ENCODE results near the gene SLC26A2. TPM values are rescaled to one million over a fixed set of nuclear protein-coding genes. Genes with fewer than 3 reads are reported as not detected.
"Not testable (repeated sequence)": the region's sequence is repeated elsewhere in the genome, so short reads cannot be mapped to it uniquely, and the experiment has no call there.

Gene SLC26A2
- total and polyA plus RNA-seq, 2 experiments from 2014 or later, result 6.2 to 11.1 TPM

DNA sequence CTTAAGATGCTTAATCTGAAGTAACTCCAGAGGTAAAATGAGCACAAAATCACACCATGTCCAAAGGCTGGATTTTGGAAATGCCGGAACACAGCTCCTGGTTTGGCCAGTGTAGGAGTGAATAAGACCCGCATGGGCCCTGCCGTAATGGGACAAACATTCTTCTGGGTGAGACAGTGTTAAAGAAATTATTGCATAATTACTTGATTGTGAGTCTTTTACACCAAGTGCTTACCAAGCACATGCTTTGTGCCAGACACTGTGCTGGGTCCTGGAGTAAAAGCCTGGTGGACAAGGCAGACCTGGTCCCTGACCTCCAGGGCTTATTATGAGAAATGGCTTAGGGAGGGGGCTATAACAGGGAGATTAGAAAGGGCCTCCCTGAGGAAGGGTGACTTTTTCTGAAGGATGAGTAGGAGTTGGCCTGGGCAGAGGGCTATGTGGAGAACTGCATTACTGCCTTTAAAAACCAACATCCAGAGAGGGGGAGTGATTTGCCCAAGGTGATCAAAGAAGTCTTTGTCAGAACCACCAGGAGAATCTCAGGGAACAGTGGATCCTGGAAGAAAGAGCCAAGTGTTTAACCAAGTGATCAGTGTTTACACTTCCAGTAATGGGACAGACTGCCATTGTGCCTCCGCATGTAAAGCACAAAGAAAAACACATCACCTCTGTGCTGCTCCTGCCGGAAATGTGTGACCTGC, 19.5 kb upstream of the SLC26A2 start:
- H3K27me3 ChIP-seq (replicated peaks; ENCODE audit: insufficient read depth), result no peaks in the 10 kb centered on the region
- H3K9ac ChIP-seq, result no peak overlapping the region
- no peak for DNase-seq
- no peak overlapping the region for H2AFZ ChIP-seq
- TF ChIP-seq EZH2 (IDR thresholded peaks at IDR 0.05; ENCODE audit: insufficient read depth, poor library complexity, severe bottlenecking) (no peak), EZH2phosphoT487 (IDR thresholded peaks at IDR 0.05; ENCODE audit: insufficient read depth, low read depth) (no peak)
- no peaks in the 10 kb centered on the region for H3K9me3 ChIP-seq (ENCODE audit: low read depth)
- H3K9me2 ChIP-seq (ENCODE audit: insufficient read depth), result no peaks in the 10 kb centered on the region
- WGBS, 2 experiments (ENCODE audit: low coverage in 1 of 2, low lambda C conversion rate in 2 of 2, missing lambda C conversion rate in 2 of 2), result 94 to 95% methylated on average over 5 of the region's 5 CpGs
- no peak overlapping the region for H3K4me3 ChIP-seq
- H4K20me1 ChIP-seq (ENCODE audit: insufficient read depth), result no peaks in the 10 kb centered on the region
- H3K79me2 ChIP-seq (ENCODE audit: insufficient read depth), result no peaks in the 10 kb centered on the region
- H3K4me2 ChIP-seq (ENCODE audit: unreplicated experiment), result no peak overlapping the region
- peaks cover 31% of the 10 kb centered on the region for H3F3A ChIP-seq (ENCODE audit: insufficient read depth)
- in situ Hi-C loops (cut with MboI), result no loop called here
- H3K27ac ChIP-seq, result no peak overlapping the region
- no peaks in the 10 kb centered on the region for H3K36me3 ChIP-seq (ENCODE audit: low read depth)
- H3K4me1 ChIP-seq (ENCODE audit: insufficient read depth), result peaks cover 36% of the 10 kb centered on the region

GRCh38 chr5:149941795-149942194, 18.8 kb upstream of the SLC26A2 start:
- no peak for TF ChIP-seq EZH2phosphoT487 (IDR thresholded peaks at IDR 0.05; ENCODE audit: insufficient read depth, low read depth)
- TF ChIP-seq EZH2 (IDR thresholded peaks at IDR 0.05; ENCODE audit: insufficient read depth, poor library complexity, severe bottlenecking), result no peak
- Histone ChIP-seq H4K20me1 (ENCODE audit: insufficient read depth) (no peaks in the 10 kb centered on the region), H3K27ac (no peak overlapping the region), H3K4me2 (ENCODE audit: unreplicated experiment) (no peak overlapping the region), H3K9me2 (ENCODE audit: insufficient read depth) (no peaks in the 10 kb centered on the region), H3F3A (ENCODE audit: insufficient read depth) (peaks cover 31% of the 10 kb centered on the region), H3K4me1 (ENCODE audit: insufficient read depth) (peaks cover 31% of the 10 kb centered on the region), H3K4me3 (no peak overlapping the region), H3K9me3 (ENCODE audit: low read depth) (no peaks in the 10 kb centered on the region), H3K9ac (no peak overlapping the region), H2AFZ (no peak overlapping the region), H3K27me3 (replicated peaks; ENCODE audit: insufficient read depth) (no peaks in the 10 kb centered on the region), H3K36me3 (ENCODE audit: low read depth) (no peaks in the 10 kb centered on the region), H3K79me2 (ENCODE audit: insufficient read depth) (no peaks in the 10 kb centered on the region)
- in situ Hi-C loops (cut with MboI), result no loop called here
- DNase-seq, result no peak
- 83 to 84% methylated on average over 4 of the region's 4 CpGs for WGBS, 2 experiments (ENCODE audit: low coverage in 1 of 2, low lambda C conversion rate in 2 of 2, missing lambda C conversion rate in 2 of 2)

GRCh38 chr5:149942199-149942598, 18.4 kb upstream of the SLC26A2 start:
- H3K79me2 ChIP-seq (ENCODE audit: insufficient read depth), result no peaks in the 10 kb centered on the region
- no peak for DNase-seq
- H2AFZ ChIP-seq, result no peak overlapping the region
- no peaks in the 10 kb centered on the region for H3K9me3 ChIP-seq (ENCODE audit: low read depth)
- peaks cover 31% of the 10 kb centered on the region for H3F3A ChIP-seq (ENCODE audit: insufficient read depth)
- H3K9me2 ChIP-seq (ENCODE audit: insufficient read depth), result no peaks in the 10 kb centered on the region
- WGBS, 2 experiments (ENCODE audit: low coverage in 1 of 2, low lambda C conversion rate in 2 of 2, missing lambda C conversion rate in 2 of 2), result 69 to 83% methylated on average over 2 of the region's 2 CpGs
- no peaks in the 10 kb centered on the region for H4K20me1 ChIP-seq (ENCODE audit: insufficient read depth)
- H3K4me1 ChIP-seq (ENCODE audit: insufficient read depth), result peaks cover 28% of the 10 kb centered on the region
- no peak overlapping the region for H3K4me3 ChIP-seq
- no peaks in the 10 kb centered on the region for H3K27me3 ChIP-seq (replicated peaks; ENCODE audit: insufficient read depth)
- no peak overlapping the region for H3K4me2 ChIP-seq (ENCODE audit: unreplicated experiment)
- no peak for TF ChIP-seq EZH2phosphoT487 (IDR thresholded peaks at IDR 0.05; ENCODE audit: insufficient read depth, low read depth)
- no peak overlapping the region for H3K9ac ChIP-seq
- H3K36me3 ChIP-seq (ENCODE audit: low read depth), result no peaks in the 10 kb centered on the region
- no peak overlapping the region for H3K27ac ChIP-seq
- in situ Hi-C loops (cut with MboI), result no loop called here

DNA sequence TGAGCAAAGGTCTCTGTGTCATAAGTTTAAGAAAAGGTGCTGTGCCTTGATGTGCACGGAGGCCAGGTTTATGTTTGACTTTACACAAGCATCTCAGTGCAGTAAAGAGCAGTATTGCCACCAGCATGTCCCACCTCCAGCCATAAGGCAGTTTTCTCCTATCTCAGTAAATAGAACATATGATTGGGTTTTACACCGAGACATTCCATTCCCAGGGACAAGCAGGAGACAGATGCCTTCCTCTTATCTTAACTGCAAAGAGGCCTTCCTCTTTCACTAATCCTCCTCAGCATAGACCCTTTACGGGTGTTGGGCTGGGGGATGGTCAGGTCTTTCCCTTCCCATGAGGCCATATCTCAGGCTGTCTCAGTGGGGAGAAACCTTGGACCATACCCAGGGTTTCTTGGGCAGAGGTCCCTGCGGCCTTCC, 17.8 kb upstream of the SLC26A2 start:
- H3K9ac ChIP-seq; H3K9me2 ChIP-seq (ENCODE audit: insufficient read depth); H3K27me3 ChIP-seq (replicated peaks; ENCODE audit: insufficient read depth); in situ Hi-C loops (cut with MboI); DNase-seq; H3K4me3 ChIP-seq; H3K4me2 ChIP-seq (ENCODE audit: unreplicated experiment); H3K27ac ChIP-seq; H3K36me3 ChIP-seq (ENCODE audit: low read depth); H4K20me1 ChIP-seq (ENCODE audit: insufficient read depth); H3K79me2 ChIP-seq (ENCODE audit: insufficient read depth); H2AFZ ChIP-seq; H3K9me3 ChIP-seq (ENCODE audit: low read depth): not testable (repeated sequence)
- peaks cover 25% of the 10 kb centered on the region for H3F3A ChIP-seq (ENCODE audit: insufficient read depth)
- WGBS, 2 experiments (ENCODE audit: low coverage in 1 of 2, low lambda C conversion rate in 2 of 2, missing lambda C conversion rate in 2 of 2), result 64 to 68% methylated on average over 4 of the region's 4 CpGs
- peaks cover 23% of the 10 kb centered on the region for H3K4me1 ChIP-seq (ENCODE audit: insufficient read depth)

GRCh38 chr5:149943177-149943949, 17.2 kb upstream of the SLC26A2 start:
- H3K36me3 ChIP-seq (ENCODE audit: low read depth); H3K9me2 ChIP-seq (ENCODE audit: insufficient read depth); H3K9ac ChIP-seq; H3K9me3 ChIP-seq (ENCODE audit: low read depth); H3K79me2 ChIP-seq (ENCODE audit: insufficient read depth); H3K27me3 ChIP-seq (replicated peaks; ENCODE audit: insufficient read depth); H4K20me1 ChIP-seq (ENCODE audit: insufficient read depth); DNase-seq; H3K4me3 ChIP-seq; H2AFZ ChIP-seq; H3K4me2 ChIP-seq (ENCODE audit: unreplicated experiment); H3K27ac ChIP-seq; in situ Hi-C loops (cut with MboI): not testable (repeated sequence)
- WGBS, 2 experiments (ENCODE audit: low coverage in 1 of 2, low lambda C conversion rate in 2 of 2, missing lambda C conversion rate in 2 of 2), result 84 to 86% methylated on average over 6 of the region's 6 CpGs
- Histone ChIP-seq H3K4me1 (ENCODE audit: insufficient read depth) (peaks cover 16% of the 10 kb centered on the region), H3F3A (ENCODE audit: insufficient read depth) (peaks cover 19% of the 10 kb centered on the region)

All from GM23248 (cell line).